Activated CD4-positive, alpha-beta T cell treated with anti-CD3 and anti-CD28 coated beads, Interleukin-2, amount 50 U/mL, for 16 hours (primary cell): ENCODE results near the gene MIPEP.
"Not testable (repeated sequence)": the region's sequence is repeated elsewhere in the genome, so short reads cannot be mapped to it uniquely, and the experiment has no call there.

ENCODE experiments used
- DNase-seq: peaks from one replicate; pipeline ENCODE4 v3.0.0-alpha.2; 2020

Gene MIPEP

GRCh38 chr13:23884361-23884760 lies 4.8 kb downstream of the MIPEP start:
- DNase-seq = not testable (repeated sequence)

- DNase-seq = no peak
Measured at GRCh38 chr13:23883255-23883654, 5.9 kb downstream of the MIPEP start.

- not testable (repeated sequence) for DNase-seq
Measured at GRCh38 chr13:23881402-23881800, 7.8 kb downstream of the MIPEP start.

- DNase-seq = not testable (repeated sequence)
Measured at GRCh38 chr13:23880493-23881401, 8.5 kb downstream of the MIPEP start.

GRCh38 chr13:23877286-23877685 lies 11.9 kb downstream of the MIPEP start:
- no peak for DNase-seq

- DNase-seq = no peak
Measured at GRCh38 chr13:23876265-23876664, 12.9 kb downstream of the MIPEP start.

- no peak for DNase-seq
Measured at GRCh38 chr13:23871616-23872220, 17.5 kb downstream of the MIPEP start.

GRCh38 chr13:23870356-23871140 lies 18.7 kb downstream of the MIPEP start:
- no peak for DNase-seq

GRCh38 chr13:23868521-23868920 lies 20.7 kb downstream of the MIPEP start:
- no peak for DNase-seq

GRCh38 chr13:23867027-23867491 lies 22.1 kb downstream of the MIPEP start:
- no peak for DNase-seq

- no peak for DNase-seq
Measured at GRCh38 chr13:23866420-23867026, 22.7 kb downstream of the MIPEP start.

GRCh38 chr13:23865906-23866305 lies 23.3 kb downstream of the MIPEP start:
- DNase-seq = no peak

GRCh38 chr13:23865026-23865425 lies 24.2 kb downstream of the MIPEP start:
- no peak for DNase-seq

- DNase-seq = no peak
Measured at GRCh38 chr13:23861310-23861709, 27.9 kb downstream of the MIPEP start.

- no peak for DNase-seq
Measured at GRCh38 chr13:23859904-23860303, 29.3 kb downstream of the MIPEP start.

GRCh38 chr13:23859455-23859854 lies 29.7 kb downstream of the MIPEP start:
- DNase-seq = no peak

- no peak for DNase-seq
Measured at GRCh38 chr13:23858546-23858945, 30.7 kb downstream of the MIPEP start.

- DNase-seq = no peak
Measured at GRCh38 chr13:23856008-23856750, 33.0 kb downstream of the MIPEP start.

- no peak for DNase-seq
Measured at GRCh38 chr13:23855360-23855759, 33.8 kb downstream of the MIPEP start.

- no peak for DNase-seq
Measured at GRCh38 chr13:23852351-23852750, 36.8 kb downstream of the MIPEP start.

- no peak for DNase-seq
Measured at GRCh38 chr13:23851106-23851505, 38.1 kb downstream of the MIPEP start.

GRCh38 chr13:23850134-23850533 lies 39.1 kb downstream of the MIPEP start:
- DNase-seq = no peak
